HG03039 (cell line): Measurements from ENCODE around the gene ACTG1.

Source experiments
- ATAC-seq: cut with Tn5 transposase; IDR thresholded peaks from one replicate; pipeline ENCODE4 v1.9.1; 2021; ENCODE audit warnings: mild to moderate bottlenecking, moderate library complexity; ENCODE audit not compliant: unreplicated experiment

Gene ACTG1

GRCh38 chr17:81466564-81467472 is 45.8 kb downstream of the ACTG1 start:
- no peak for ATAC-seq

GRCh38 chr17:81465910-81466309 is 46.7 kb downstream of the ACTG1 start:
- no peak for ATAC-seq

- no peak for ATAC-seq
Measured at GRCh38 chr17:81464586-81464985, 48.0 kb downstream of the ACTG1 start.

- no peak for ATAC-seq
Measured at GRCh38 chr17:81463506-81463905, 49.1 kb downstream of the ACTG1 start.

- ATAC-seq = no peak
Measured at GRCh38 chr17:81462506-81463125, 50.0 kb downstream of the ACTG1 start.

- ATAC-seq = no peak
Measured at GRCh38 chr17:81461607-81462500, 50.7 kb downstream of the ACTG1 start.

- ATAC-seq = no peak
Measured at GRCh38 chr17:81460856-81461460, 51.6 kb downstream of the ACTG1 start.
